SU-DHL-6 (cell line): ENCODE results near the gene MCHR1.

Experiments
- EZH2phosphoT487 ChIP-seq: fragments of 200-600 bp; sonication (generic), shearing (Covaris generic); conservative IDR thresholded peaks from 2 replicates; pipeline ENCODE4 v1.6.1; 2018; ENCODE audit warnings: mild to moderate bottlenecking, antibody characterized with exemption, low read length, moderate library complexity, mixed read lengths
- TF ChIP-seq, protein P1 (sequence below): fragments of 200-600 bp; sonication (generic); IDR thresholded peaks from one replicate; pipeline ENCODE4 v1.5.1; 2017; ENCODE audit warnings: antibody characterized with exemption, mild to moderate bottlenecking, low read length, moderate library complexity; ENCODE audit not compliant: insufficient read depth, poor library complexity, severe bottlenecking

DNA sequence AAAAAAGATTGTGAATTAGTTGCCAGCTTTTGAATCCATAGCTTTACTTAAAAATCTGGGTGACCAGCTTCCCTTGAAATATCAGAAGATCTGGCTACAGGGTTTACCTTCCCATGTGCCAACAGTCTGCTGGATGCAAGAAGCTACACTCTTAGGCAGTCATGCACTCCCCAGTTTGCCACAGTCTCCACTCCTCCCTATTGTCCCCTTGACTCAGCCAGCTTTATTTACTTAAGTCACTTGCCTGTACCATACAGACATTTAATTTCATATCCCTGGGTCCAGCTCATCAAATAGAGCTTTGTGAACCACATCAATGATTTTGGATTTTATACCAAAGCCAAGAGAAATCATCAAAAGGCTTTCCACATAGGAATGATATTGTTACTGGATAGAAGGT is 12.2 kb downstream of the MCHR1 start:
- TF ChIP-seq, protein P1, sequence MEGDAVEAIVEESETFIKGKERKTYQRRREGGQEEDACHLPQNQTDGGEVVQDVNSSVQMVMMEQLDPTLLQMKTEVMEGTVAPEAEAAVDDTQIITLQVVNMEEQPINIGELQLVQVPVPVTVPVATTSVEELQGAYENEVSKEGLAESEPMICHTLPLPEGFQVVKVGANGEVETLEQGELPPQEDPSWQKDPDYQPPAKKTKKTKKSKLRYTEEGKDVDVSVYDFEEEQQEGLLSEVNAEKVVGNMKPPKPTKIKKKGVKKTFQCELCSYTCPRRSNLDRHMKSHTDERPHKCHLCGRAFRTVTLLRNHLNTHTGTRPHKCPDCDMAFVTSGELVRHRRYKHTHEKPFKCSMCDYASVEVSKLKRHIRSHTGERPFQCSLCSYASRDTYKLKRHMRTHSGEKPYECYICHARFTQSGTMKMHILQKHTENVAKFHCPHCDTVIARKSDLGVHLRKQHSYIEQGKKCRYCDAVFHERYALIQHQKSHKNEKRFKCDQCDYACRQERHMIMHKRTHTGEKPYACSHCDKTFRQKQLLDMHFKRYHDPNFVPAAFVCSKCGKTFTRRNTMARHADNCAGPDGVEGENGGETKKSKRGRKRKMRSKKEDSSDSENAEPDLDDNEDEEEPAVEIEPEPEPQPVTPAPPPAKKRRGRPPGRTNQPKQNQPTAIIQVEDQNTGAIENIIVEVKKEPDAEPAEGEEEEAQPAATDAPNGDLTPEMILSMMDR: no peak
- no peak for TF ChIP-seq EZH2phosphoT487
